HG02885 (cell line): ENCODE results near the gene CD59.
"Not testable (repeated sequence)": the region's sequence is repeated elsewhere in the genome, so short reads cannot be mapped to it uniquely, and the experiment has no call there.

Experiments
- ATAC-seq: cut with Tn5 transposase; IDR thresholded peaks from one replicate; pipeline ENCODE4 v1.9.1; 2021; ENCODE audit warnings: mild to moderate bottlenecking; ENCODE audit not compliant: unreplicated experiment, poor library complexity

Gene CD59

DNA sequence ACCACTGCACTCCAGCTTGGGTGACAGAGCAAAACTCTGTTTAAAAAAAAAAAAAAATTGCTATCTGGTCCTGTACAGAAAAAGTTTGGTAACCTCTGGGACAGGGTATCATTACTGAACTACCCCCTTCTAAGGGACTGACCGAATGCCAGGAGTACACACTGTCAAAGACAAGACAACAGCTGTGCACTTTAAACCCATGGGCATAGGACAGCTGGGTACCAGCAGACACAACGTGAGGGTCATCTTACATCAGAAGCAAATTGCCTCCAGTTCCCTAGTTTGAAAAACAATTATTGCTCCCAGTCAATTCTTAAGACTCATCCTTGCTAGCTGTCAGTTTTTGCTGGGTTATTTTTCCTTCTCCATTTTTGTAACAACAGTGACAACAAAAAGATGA, 17.8 kb downstream of the CD59 start:
- no peak for ATAC-seq

DNA sequence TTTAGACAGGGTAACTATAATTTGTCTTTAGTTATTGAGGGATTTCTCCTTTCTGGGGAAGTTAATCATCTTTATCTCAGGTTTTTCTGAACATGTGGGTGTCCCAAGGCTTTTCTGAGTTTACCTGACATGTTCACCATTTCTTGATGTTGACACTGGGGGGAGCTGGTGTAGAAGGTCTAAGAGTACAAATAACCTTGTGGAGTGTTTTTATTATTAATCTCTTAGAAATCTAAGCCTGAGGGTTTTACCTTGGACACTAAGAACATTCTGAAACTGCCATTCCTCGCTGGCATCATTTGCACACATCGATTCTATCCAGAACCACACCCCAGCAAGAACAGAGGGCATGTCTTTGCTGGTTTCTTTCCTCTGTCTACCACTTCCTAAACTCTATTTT, 20.0 kb downstream of the CD59 start:
- ATAC-seq: no peak

DNA sequence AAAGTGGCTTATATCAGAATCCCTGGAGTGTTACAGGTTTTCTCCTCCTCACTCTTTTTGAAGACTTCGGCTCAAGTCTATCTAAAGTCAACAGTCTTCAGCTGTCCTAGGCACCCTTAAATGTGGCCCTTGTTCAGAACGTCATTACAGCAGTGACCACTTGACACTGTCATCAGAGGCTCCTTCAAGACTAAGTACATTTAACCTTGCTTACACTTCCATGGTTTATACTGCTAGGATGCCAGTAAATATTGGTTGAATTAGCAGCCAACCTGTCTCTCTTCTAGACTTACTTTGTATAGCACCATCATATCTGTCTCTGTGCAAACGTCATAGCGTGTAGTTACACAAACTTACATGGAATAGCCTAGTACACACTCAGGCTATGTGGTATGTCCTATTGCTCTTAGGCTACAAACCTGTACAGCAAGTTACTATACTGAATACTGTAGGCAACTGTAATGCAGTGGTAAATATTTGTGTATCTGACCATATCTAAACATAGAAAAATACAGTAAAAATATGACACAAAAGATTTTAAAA, 22.3 kb downstream of the CD59 start:
- no peak for ATAC-seq

DNA sequence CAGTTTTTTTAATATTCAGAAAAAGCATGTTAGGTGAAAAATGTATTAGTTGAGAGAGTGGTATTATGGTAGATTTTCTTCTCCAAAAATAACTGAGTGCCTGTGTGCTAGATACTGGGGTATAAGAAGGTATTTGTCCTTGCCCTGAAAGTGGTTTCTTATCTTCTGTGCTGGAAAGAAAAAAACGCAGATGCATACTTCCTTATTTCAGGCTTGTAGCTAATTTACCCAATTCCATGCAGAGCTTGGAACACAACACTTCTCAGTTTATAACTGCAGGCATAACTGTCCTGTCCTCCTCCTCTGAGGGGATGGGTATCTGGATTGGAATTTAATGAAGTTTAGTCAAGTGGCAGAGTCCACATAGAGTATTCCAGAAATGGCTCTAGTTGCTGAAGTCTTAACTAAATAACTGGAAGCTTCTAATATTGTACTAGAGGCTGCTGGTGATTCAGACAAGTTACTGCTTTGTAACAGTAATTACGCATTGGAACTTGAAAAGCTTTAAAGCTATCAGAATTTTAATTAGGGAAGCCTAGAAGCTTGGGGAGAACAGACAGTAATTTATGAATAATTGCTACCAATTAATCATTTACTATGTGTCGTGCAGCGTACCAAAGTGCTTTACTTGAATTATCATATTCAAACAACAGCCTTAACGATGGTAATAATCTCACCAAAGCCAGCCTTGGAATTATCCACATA, 22.9 kb downstream of the CD59 start:
- ATAC-seq: no peak

DNA sequence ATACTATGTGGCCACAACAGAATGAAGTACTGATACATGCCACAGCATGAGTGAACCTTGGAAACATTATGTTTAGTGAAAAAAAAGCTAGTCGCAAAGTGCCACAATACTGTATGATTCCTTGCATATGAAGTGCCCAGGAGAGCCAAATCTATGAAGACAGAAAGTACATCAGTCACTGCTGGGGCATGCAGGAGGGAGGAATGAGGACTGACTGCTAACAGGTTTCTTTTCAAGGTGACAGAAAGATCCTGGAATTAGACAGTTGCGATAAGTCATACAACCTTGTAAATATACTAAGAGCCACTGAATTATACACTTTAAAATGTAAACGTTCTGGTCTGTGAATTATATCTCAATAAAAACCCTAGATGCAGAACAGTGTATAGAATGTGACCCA, 23.8 kb downstream of the CD59 start:
- ATAC-seq: no peak

DNA sequence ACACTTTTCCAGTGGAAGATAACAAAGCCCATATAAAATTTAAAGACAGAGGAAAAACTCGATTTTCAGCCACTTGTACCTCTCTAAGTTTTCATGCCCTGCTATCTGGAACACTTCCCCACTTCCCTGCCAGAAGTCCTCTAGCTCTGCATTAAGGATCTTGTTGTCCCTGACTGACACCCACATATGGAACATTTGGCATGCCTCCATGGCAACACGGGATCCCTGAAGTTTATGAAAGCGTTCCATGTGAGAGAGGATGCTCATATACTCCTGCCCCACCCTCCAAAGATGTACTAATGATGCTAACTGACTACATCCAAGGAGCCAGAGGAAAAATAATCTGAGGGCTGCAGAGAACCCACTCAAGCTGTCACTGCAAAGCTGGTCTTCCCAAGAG, 26.8 kb downstream of the CD59 start:
- ATAC-seq: no peak

DNA sequence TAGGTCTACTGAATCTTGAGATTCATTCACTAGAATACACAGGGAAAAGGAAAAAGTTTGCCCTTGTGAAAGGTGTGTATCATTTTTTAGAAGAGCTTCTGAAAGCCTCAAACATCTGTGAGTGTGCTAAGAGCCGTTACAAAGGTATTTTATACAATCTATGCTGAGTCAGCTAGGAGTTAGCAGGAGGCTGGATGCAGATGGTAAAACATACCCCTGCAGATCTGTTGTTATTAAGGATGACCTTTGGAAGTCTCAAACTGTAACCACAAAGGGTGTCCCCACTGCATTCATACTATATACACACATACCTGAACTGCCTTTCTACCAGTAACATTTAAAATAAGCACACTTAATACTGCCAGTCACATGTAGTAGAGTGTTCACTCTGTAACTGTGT, 27.2 kb downstream of the CD59 start:
- no peak for ATAC-seq

DNA sequence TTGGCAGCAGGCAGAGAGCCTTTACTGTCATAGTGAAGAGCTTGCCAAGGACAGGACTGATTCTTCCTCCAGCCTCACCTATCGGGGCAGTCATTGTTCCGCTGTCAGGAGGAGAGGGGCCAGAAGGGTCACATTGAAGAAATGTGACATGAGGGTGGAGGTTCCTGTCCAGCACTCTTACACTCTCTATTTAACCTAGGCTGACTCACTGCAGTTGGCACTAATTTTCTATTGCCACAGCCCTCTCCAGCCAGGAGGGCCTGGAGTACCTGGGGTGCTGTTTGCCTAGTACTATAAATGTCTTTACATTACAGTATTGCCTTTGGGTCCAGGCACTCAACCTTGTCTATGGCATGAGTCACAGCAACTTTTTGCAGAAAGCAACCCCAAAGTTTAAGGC, 28.4 kb downstream of the CD59 start:
- not testable (repeated sequence) for ATAC-seq

DNA sequence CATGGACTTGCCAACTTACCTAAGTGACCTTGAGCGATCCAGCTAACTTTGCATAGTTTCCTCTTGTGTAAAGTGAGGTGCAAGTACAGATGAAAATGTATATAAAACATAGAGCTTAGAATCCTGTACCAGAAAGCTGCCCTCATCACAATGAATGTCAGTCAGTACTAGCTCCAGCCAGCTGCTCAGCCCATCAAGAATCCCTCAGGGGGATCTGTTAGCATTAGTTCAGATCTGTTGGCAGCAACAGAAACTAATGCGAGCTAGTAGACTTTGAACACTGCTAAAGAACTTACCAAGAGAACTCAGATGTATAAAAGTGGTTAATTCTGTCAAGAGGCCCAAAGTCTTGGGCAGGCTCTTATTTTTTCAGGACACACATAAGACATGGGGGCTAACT, 29.3 kb downstream of the CD59 start:
- no peak for ATAC-seq

DNA sequence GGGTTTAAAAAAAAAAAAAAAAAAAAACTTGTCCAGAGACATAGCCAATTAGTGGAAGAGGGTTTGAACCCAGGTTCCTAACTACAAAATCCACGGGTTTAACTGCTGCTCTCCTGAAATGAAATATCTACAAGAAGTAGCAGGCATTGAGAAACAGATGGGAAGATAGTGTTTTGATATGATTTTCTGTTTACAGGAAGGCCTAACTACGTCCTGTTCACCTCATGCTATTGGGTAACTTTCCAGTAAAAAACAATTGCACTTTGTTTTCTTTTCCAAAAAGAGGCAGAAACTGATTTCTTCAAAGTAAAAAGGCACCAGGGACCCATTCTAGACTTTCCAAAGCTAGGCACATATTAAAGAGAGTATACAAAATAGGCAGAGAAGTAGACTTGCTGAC, 29.7 kb downstream of the CD59 start:
- ATAC-seq: no peak

DNA sequence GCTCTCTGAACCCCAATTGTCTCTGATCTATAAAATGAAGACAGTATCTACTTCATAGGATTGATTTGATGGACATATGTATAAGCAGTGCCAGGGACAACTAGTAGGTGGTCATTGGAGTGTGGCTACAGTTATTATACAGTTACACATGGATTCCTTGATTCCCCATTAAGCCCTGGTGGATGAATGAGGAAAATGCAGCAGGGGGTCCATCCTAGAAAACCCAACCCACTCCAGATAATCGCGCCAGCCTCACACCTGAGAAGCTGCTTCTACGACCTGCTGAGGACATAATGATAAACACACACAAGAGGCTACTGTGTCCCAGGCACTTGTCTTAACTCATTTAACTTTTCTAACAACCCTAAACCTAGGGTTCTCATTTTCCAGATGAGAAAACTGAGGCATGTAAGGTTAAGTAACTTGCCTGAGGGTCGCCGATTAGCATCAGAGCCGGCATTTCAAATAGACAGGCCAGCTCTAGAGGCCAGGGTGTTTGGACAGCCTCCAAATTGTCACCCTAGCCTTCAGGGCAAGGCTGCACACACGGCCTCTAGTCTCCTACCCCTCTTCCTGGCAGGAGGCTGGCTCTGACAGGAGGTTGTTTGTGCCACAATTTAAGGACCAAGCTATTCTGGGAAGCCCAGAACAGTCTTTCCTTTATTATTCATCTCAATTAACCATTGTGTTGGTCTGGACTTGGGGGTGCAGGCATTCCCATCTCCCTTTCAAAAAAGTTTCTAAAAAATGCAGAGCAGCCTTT, 31.8 kb downstream of the CD59 start:
- no peak for ATAC-seq

DNA sequence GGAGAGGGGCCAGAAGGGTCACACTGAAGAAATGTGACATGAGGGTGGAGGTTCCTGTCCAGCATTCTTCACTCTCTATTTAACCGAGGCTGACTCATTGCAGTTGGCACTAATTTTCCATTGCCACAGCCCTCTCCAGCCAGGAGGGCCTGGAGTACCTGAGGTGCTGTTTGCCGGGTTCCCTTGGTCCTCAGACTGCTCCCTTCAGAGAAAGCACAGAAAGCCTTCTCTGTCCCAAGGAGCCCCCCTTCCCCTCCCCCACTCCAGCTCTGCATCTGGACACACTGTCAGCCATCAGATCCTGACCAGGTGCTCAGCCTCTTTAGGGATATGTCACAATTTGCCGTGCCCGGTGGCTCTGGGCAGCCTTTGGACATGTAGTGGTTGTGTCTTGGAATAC, 32.4 kb downstream of the CD59 start:
- ATAC-seq: no peak

DNA sequence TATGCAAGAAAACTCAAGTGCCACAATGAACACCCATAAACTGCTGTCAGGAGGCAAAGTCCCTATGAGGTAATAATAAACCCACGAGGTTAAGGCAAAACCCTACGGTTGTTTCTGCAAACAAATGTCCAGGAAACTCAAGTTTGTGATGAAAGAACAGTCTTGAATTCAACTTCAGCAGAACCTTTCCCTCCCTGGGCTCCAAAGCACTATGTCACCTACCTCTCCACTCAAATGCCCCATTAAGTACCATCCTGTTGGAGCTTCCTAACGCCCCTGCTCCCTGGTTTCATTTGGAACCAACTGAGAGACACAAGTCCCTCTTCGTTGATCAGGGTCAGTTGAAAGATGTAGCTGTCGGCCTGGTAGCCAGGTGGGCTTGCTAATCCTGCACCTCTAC, 33.0 kb downstream of the CD59 start:
- ATAC-seq: no peak

DNA sequence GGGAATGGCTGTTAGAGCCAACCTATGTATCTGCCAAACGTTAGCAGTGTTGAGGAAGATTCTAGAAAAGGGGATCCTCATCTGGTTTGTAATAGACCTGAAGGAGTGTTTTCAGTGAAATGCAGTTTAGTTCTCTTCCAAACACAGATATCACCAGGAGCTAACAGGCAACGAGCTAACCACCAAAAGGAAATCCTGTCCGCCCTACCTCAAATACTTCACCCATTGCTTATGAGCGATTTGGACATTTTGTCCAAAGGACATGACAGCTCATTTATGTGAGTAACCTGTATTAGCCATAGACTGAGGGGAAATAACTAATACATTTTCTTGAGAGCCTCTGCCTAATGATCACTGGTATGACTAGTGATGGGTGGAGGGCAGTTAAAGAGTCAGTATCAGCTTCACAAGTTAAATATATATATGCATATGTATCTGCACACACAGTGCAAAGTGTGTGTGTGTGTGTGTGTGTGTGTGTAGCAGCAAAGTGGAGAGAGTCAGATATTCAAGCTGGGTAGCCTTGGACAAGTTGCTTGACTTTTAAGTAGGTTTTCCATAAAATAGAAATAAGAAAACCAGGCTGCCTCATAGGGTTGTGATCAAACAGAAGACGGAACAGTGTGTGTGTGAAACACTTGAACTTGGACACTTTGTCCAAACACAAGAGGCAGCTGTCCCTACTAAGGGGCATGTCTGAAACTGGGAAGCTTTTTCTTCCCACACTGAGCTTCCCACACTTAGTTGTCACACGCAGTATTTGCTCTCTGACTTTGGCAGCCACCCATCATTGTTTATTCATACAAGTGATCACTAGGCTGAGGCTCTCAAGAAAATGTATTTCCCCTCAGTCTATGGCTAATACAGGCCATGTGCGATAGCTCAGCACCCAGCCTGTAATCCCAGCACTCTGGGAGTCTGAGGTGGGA, 34.7 kb downstream of the CD59 start:
- no peak for ATAC-seq

DNA sequence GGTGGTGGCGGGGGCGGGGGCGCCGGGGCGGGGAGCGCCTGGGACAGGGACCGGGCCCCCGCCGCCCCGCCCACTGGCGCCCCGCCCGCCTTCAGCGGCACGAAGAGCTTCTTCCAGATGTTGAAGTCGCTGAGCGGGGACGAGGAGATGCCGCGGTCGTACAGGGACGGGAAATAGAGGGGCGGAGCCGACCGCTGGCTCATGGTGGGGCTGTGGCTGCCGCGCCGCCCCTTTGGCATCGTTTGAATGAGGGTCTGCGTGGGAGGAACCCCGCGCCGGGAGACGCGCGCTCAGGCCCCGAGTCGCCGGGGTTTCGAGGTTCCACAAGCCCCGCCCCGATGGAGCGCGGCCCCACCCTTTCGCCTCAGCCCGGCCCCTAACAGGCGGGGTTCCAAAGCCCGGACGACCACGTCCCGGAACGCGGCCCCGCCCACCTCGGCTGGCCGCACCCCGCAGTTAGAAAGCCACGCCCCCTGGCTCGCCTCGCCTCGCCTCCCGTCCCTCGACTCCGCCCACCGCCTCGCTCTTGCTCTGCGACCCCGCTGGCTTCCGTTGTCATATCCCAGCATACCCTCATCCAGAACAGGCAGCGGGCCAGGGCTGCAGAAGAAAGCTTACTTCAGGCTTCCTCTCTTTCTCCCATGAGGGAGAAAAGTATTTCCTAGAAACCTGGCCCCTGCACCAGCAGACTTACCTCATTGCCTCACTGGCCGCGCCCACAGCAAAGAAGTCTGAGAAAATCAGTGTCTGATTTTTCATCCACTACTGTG, 35.5 kb downstream of the CD59 start, which contains the start of gene C11orf91:
TSS of gene C11orf91 (minus strand) at position 325 of the 770 bp plus-strand sequence. CDS start at position 239, 86 bp downstream.
- peak; percentile 90 for ATAC-seq

DNA sequence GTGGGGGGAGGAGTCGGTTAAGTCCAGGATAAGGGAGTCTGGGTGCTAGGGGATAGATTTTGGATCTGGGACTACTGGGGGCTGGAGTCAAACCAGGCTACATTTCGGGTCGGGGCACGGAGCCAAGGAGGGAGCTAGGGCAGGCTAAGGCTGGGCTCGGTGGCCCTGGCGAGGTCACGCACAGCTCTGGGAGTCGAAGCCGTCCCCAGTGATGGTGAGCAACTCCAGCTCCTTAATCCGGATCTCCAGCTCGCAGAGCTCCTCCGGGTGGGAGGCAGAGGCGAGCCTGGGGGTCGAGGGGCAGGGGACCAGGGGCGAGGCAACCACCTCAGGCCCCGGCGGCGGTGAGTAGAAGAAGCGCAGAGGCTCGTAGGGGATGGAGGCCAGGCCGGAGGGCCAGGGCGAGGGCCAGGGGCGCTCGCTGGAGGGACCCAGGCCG, 36.1 kb downstream of the CD59 start:
- ATAC-seq: no peak

DNA sequence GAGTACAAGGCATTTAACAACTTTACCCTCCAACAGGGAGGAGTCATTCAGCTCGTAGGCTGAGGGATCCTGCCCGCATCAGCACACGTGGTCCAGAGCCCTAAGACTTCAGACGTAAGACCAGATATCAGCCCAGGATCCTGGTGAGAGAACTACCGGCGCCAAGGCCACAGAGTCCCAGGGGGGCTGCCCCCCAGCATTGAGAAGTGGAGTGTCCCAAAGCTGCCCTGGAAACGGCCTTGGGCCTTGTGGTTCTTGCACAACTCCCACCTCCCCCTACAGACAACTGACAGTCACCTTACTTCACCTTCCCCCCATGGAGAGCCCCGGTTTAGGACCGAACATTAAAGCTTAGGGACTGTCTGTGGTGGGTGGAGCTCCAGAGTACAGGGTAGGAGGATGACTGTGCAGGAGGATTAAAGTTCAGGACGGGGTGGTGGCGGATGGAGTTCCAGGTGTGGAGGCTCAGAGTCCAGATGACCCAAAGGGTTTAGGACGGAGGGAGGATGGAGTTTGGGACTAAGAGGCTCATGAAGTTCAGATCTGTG, 36.6 kb downstream of the CD59 start:
- no peak for ATAC-seq

DNA sequence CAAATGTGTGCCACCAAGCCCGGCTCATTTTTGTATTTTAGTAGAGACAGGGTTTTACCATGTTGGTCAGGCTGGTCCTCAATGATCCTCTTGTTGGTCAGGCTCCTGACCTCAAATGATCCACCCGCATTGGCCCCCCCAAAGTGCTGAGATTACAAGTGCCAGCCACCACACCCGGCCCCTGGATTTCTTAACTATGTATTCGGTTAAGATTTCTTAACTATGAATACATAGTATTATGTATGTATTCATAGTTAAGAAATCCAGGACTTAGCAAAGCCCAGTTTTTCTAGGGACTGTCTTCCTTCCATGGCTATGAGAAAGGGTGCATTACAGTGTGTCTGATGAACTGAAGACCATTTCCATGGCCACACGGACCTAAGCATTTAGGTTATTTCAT, 37.3 kb downstream of the CD59 start:
- no peak for ATAC-seq

DNA sequence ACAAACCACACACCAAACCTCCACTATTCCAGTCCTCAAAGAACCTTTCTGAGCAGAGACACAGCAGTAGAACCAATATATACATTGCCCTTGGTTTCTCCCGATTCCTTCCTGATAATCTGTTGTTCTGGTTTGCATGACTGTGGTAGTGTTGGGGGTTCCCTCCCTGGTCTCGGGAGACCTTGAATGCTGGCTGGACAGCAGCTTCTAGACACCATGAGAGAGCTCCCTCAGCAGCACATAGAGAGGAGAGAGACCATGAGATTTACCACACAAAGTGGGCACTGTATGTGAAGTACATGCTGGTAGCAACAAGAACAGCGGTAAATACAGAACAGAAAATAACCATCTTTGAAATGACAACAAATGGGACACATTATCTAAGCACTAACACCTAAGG, 38.2 kb downstream of the CD59 start:
- ATAC-seq: no peak
